ENCODE measurements around the gene CSNK1D. TPM values are rescaled to one million over a fixed set of nuclear protein-coding genes. Genes with fewer than 3 reads are reported as not detected.
A peak's percentile ranks its signal among the peaks of the same experiment; 100 is the strongest.

The CSNK1D gene
- total RNA-seq, 1 donor from 2014 or later, result 29.0 TPM

DNA sequence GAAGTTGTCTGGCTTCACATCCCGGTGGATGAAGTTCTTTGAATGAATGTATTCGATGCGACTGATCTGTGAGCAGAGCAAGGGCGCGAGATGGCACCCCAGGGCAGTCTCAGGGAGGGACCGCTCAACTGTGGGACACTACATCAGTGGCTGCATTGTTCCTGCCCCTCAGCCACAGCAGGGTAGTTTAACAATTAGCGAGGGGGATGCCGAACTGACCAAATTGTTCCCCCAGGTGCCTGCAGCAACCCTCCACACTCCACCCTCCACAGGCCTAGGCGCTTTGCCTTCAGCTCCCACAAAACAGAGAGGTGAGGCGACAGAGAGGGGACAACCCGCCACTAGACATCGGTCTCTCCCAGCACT lies 20.3 kb downstream of the CSNK1D start:
- no peak for DNase-seq (ENCODE audit: low read depth)

DNA sequence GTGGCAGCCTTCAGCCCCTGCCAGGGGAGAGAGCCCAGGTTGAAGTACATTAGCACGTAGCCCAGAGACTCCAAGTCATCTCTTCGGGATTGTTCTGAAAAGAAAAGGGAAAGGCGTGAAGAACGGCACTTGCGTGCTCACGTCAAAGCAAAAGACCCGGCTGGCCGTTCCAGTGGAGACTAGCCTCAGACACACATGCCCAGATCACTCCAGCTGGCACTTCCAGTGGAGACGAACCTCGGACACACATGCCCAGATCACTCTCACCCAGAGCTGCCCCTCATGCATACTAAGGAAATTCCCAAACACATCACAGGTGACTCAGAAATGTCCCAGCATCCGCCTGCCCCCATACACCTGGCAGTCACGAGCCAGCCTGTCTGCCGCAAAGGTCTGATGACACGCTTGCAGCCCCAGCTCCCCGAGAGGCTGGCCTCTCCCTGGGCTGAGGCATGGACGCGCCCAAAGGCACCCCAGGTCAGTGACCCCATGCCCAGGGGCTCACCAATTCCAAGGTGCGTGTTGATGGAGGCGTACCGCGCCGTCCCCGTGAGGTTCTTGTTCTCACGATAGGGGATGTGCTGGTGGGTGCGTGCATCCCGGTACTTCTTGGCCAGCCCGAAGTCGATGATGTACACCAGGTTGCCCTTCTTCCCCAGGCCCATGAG lies 20.9 kb downstream of the CSNK1D start:
- no peak for DNase-seq (ENCODE audit: low read depth)

DNA sequence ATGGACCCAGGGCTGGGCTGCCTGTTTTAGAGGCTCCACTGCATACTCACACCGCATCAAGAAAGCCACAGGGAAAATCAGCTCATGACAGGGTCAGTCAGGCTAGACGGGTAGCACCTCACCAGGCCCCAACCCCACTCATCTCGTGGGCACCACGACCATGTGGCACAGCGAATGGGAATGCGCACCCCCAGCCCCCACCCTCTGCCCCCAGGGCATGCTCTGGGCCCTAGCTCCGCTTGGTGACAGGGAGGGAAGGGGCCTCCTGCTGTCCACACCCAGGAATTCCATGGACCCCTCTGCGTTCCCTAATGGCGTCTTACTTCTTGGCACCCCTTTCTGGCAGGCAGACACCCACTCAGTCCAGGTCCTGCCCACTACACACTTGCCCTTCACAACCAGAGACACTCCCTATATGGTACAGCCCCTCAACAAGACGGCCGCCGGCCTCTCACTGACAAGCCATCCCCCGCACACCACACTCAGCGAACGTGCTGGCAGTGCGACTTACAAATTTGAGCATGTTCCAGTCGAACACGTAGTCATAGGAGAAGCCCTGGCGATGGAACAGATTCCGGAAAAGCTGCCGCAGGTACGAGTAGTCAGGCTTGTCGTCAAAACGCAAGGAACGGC lies 22.5 kb downstream of the CSNK1D start:
- no peak for DNase-seq (ENCODE audit: low read depth)

GRCh38 chr17:82249896-82250581 lies 23.5 kb downstream of the CSNK1D start:
- DNase-seq (ENCODE audit: low read depth), result no peak

GRCh38 chr17:82248815-82249674 lies 24.5 kb downstream of the CSNK1D start:
- no peak for DNase-seq (ENCODE audit: low read depth)

DNA sequence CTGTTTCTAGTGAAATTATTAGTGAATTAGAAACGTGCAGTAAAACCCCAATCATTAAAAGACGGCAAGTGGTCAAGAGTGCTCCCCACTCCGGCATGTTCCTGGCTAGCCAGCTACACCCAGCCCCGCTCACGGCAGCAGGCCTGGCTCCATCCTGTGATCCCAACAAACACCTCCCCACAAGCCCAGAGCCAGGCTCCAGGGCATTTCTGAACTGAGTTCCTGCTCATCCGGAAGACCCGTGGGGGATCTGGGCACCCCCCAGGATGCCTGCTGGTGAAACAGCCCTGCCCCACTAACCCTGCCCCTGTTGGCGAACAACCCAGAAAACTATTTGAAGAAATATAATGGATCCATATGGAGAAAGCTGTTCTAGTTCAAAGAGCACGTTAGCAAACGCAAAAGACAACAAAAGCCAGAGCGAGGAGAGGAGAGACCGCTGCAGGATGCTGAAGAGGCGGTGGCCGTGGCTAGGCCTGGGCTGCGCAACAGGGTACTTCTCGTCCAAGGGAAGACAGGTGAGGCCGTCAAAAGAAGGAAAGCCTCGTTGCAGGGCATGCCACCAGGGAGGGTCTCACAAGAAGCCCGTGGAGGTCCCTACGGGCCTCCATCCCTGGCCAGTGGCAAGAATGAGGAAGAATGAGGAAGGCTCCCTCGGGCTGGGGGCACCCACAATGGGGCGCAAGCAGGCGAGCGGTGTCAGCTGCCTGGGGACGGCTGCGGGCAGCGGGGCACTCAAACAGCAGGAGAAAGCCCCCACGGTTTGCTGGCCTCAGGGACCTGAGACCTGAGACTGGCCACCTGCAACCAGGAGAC lies 25.4 kb downstream of the CSNK1D start:
- no peak for DNase-seq (ENCODE audit: low read depth)

- DNase-seq (ENCODE audit: low read depth), result peak; percentile 69
Measured at GRCh38 chr17:82247182-82247823, 26.2 kb downstream of the CSNK1D start.

- peak; percentile 77 for DNase-seq (ENCODE audit: low read depth)
Measured at GRCh38 chr17:82246365-82247181, 26.9 kb downstream of the CSNK1D start.

- DNase-seq (ENCODE audit: low read depth), result no peak
Measured at GRCh38 chr17:82246040-82246364, 27.5 kb downstream of the CSNK1D start.

- DNase-seq (ENCODE audit: low read depth), result no peak
Measured at GRCh38 chr17:82245134-82246039, 28.1 kb downstream of the CSNK1D start.

- no peak for DNase-seq (ENCODE audit: low read depth)
Measured at GRCh38 chr17:82244413-82245133, 28.9 kb downstream of the CSNK1D start.

- no peak for DNase-seq (ENCODE audit: low read depth)
Measured at GRCh38 chr17:82243648-82244412, 29.7 kb downstream of the CSNK1D start.

DNA sequence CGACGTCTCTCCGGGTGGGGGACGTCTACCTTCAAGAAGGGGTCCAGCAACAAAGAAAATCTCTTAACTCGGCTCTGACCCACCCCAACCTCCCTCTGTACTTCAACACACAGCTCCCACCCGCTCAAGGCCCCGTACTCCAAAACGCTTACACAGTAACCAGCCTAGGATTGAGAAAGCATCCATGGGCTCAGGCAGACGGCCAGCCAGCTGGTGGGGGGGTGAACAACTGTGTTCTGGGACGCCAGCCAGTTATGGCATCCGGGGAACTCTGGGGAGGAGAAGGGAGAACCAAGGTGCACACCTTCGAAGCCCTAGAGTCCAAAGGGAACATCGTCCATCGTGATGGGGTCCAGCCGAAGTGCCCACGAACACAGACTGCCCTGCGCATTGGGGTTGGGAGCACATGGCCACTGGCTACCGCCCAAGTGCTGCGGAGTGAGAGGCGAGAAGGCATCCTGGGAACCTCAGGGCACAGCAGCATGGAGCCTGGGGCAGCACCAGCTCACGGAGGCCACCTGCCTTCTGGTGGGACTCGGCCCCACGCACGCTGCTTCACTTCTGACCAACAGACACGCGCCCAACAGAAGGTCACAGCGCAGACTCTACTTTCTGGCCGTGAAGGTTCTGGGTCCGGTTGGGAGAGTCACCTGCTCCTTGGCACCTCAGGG lies 30.4 kb downstream of the CSNK1D start:
- DNase-seq (ENCODE audit: low read depth), result peak; percentile 92

DNA sequence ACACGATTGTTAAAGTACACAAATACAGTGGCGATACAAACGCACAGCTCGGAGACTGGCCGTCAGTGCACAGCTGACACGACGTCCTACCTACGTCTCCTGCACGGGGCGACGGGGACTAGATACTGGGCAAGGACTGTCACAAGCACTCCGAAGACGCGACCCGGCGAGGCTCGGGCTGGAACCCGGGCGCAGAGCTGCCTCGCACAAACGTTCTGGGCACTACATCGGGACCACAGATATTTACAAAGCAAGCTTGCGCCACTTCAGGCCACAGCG lies 30.9 kb downstream of the CSNK1D start:
- no peak for DNase-seq (ENCODE audit: low read depth)

DNA sequence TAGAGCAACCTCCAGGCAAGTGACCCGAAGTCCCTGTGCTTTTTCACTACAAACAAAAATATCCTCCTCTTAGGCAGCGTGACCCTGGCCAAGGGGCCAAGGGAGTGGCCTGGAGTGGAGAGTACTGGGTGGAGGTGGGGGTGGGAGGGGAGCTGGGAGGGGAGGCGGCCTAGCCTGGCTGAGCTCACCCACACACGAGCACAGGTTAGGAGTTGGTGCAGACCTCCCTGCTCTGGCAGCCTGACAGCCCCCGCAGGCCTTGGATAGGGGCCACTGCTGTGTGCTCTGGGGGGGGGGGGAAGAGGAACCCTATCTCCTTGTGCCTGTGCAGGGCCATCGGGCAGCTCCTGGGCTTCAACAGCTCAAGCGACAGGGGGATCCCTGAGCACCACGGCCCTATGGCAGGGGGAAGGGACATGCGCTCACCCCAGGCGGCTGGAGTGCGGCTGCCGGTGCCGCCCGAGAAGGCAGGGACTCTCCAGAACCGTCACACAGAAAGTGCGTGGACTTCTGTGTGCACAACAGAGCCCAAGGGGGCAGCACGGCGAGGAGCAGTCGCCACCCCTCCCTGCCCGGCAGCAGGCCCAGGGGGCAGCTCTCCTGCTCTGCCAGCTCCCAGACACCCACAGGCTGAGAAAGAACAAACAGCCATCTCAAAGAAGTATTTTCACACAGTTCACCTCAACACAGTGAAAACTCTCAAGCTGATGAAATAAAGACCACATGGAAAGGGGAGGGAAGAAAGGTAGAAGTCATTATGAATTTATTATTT lies 31.4 kb downstream of the CSNK1D start:
- no peak for DNase-seq (ENCODE audit: low read depth)

Measured in myocyte (in vitro differentiated cells).